Peyer's patch (tissue), 4 donors: Measurements from ENCODE around the gene SPDYE6.

Source experiments
- POLR2A ChIP-seq, 2 donors: fragments of 450-650 bp; IDR thresholded peaks; one replicate each; pipeline ENCODE4 v1.5.1; 2017; ENCODE audit warnings: antibody characterized with exemption in 2 of 2, mild to moderate bottlenecking in 2 of 2, moderate library complexity in 2 of 2
- TF ChIP-seq, protein P1 (sequence below), 6 experiments: fragments of 450-650 bp in 4 of 6; fragments of 200-600 bp in 2 of 6; sonication (generic) in 1 of 6; IDR thresholded peaks; one replicate each; pipeline ENCODE4 v1.5.1; 2017 to 2019; ENCODE audit warnings: antibody characterized with exemption in 6 of 6, mild to moderate bottlenecking in 3 of 6, moderate library complexity in 1 of 6

DNA sequence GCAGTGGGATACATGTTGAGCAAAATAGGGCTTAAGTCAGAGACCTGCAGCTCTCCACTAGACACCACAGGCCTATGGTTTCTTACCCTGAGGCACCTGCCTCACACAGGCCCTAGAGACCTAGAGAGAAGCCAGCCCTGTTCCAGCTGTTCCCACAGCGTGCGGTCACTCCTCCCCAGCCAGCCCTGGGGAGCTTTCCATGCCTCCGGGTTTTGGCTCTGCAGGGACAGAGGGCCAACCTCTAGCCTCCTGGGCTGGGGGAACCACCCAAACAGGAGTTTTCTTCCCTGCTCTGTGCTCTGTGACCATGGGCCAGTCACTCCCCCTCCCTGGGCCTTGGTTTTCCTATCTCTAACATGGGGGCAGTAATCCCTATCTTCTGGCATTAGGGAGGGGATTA is 36.6 kb downstream of the SPDYE6 start:
- TF ChIP-seq, protein P1, sequence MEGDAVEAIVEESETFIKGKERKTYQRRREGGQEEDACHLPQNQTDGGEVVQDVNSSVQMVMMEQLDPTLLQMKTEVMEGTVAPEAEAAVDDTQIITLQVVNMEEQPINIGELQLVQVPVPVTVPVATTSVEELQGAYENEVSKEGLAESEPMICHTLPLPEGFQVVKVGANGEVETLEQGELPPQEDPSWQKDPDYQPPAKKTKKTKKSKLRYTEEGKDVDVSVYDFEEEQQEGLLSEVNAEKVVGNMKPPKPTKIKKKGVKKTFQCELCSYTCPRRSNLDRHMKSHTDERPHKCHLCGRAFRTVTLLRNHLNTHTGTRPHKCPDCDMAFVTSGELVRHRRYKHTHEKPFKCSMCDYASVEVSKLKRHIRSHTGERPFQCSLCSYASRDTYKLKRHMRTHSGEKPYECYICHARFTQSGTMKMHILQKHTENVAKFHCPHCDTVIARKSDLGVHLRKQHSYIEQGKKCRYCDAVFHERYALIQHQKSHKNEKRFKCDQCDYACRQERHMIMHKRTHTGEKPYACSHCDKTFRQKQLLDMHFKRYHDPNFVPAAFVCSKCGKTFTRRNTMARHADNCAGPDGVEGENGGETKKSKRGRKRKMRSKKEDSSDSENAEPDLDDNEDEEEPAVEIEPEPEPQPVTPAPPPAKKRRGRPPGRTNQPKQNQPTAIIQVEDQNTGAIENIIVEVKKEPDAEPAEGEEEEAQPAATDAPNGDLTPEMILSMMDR (IDR thresholded peaks at IDR 0.05): no peak
- no peak for TF ChIP-seq POLR2A (IDR thresholded peaks at IDR 0.05)
